A549 (cell line): ENCODE data around the gene BAIAP3. TPM values are rescaled to one million over a fixed set of nuclear protein-coding genes. Genes with fewer than 3 reads are reported as not detected.

Experiments
- ATAC-seq, 2 experiments: fragments of 200-7000 bp in 1 of 2; fragments of >200 bp in 1 of 2; cut with Nextera tagmentation in 1 of 2; cut with Tn5 transposase in 1 of 2; 3 replicates each; pipeline versions ENCODE4 v1.8.0 to v1.9.1; 2018 to 2020; ENCODE audit warnings: mild to moderate bottlenecking in 1 of 2, moderate library complexity in 1 of 2
- CTCF ChIA-PET: fragments of 300-600 bp; sonication (Branson Sonifier 250); formaldehyde crosslinking; extraction: SDS; loops from one replicate; lab custom pipeline; 2021; ENCODE audit warnings: antibody characterized with exemption, inconsistent platforms; lab: Yijun Ruan, JAX
- POLR2A ChIA-PET: fragments of 350-600 bp; formaldehyde crosslinking; extraction: SDS; loops from one replicate; lab custom pipeline; 2021; ENCODE audit warnings: antibody characterized with exemption, inconsistent platforms; lab: Yijun Ruan, JAX
- DNase-seq, 2 experiments: peaks; one replicate each; pipeline versions ENCODE4 v3.0.0 to v3.0.0-alpha.2; 2011 to 2016; ENCODE audit warnings: low read depth in 1 of 2, low spot score in 1 of 2
- FAIRE-seq: peaks from 2 replicates; lab custom pipeline; 2011; peaks lifted over from hg19 to GRCh38; lab: Jason Lieb, UNC
- H3K27ac ChIP-seq, 2 experiments: fragments of >200 bp; sonication (Bioruptor Twin); formaldehyde crosslinking; 3 replicates each; pipeline ENCODE4 v1.5.1; 2016 to 2017
- H3K4me1 ChIP-seq: fragments of >200 bp; sonication (Bioruptor Twin); formaldehyde crosslinking; 3 replicates; pipeline ENCODE4 v1.6.1; 2016
- H3K4me2 ChIP-seq: fragments of >200 bp; sonication (Bioruptor Twin); formaldehyde crosslinking; 3 replicates; pipeline ENCODE4 v1.6.1; 2016
- H3K4me3 ChIP-seq: fragments of >200 bp; sonication (Bioruptor Twin); formaldehyde crosslinking; 3 replicates; pipeline ENCODE4 v1.5.1; 2016
- H3K9me3 ChIP-seq: fragments of >200 bp; sonication (Bioruptor Twin); formaldehyde crosslinking; 3 replicates; pipeline ENCODE4 v1.6.1; 2016
- ATOH8 ChIP-seq: fragments of 250-450 bp; sonication (Bioruptor Pico); IDR thresholded peaks from 2 replicates; pipeline ENCODE4 v1.5.0; 2020; ENCODE audit warnings: low read depth, mild to moderate bottlenecking, moderate library complexity
- BHLHE40 ChIP-seq: IDR thresholded peaks from 2 replicates; pipeline ENCODE4 v1.6.1; 2012; ENCODE audit warnings: low read depth, low read length, inconsistent platforms
- CBX2 ChIP-seq: fragments of 200-600 bp; sonication (generic); IDR thresholded peaks from 2 replicates; pipeline ENCODE4 v1.6.1; 2016; ENCODE audit warnings: low read depth, mild to moderate bottlenecking, borderline replicate concordance
- CBX8 ChIP-seq: fragments of 200-600 bp; sonication (generic); IDR thresholded peaks from 2 replicates; pipeline ENCODE4 v1.6.1; 2016
- CHD4 ChIP-seq: fragments of 200-600 bp; sonication (generic); IDR thresholded peaks from 2 replicates; pipeline ENCODE4 v1.6.1; 2016; ENCODE audit warnings: antibody characterized with exemption, mild to moderate bottlenecking, borderline replicate concordance
- CTCF ChIP-seq: fragments of >200 bp; sonication (Bioruptor Twin); formaldehyde crosslinking; IDR thresholded peaks from 3 replicates; pipeline ENCODE4 v1.5.1; 2016
- E2F6 ChIP-seq: IDR thresholded peaks from 2 replicates; pipeline ENCODE4 v1.6.1; 2012; ENCODE audit warnings: low read depth, borderline replicate concordance
- EP300 ChIP-seq, 2 experiments: fragments of >200 bp; sonication (Bioruptor Twin); formaldehyde crosslinking; IDR thresholded peaks; 2 replicates in 1 of 2; 3 replicates in 1 of 2; pipeline ENCODE4 v1.6.1; 2016 to 2017
- ESRRA ChIP-seq: fragments of 150-350 bp; IDR thresholded peaks from 2 replicates; pipeline ENCODE4 v1.6.1; 2014; ENCODE audit warnings: mild to moderate bottlenecking, low read length, borderline replicate concordance
- HEYL ChIP-seq: fragments of 250-450 bp; sonication (Bioruptor Pico); IDR thresholded peaks from 2 replicates; pipeline ENCODE4 v1.8.0; 2021; ENCODE audit warnings: mild to moderate bottlenecking, moderate library complexity
- HOXB5 ChIP-seq: fragments of 250-450 bp; sonication (Bioruptor Pico); IDR thresholded peaks from 2 replicates; pipeline ENCODE4 v1.5.0; 2020; ENCODE audit warnings: mild to moderate bottlenecking, moderate library complexity
- KDM1A ChIP-seq: fragments of 200-600 bp; sonication (generic); IDR thresholded peaks from 2 replicates; pipeline ENCODE4 v1.6.1; 2016; ENCODE audit warnings: low read depth, mild to moderate bottlenecking
- MAX ChIP-seq: IDR thresholded peaks from 2 replicates; pipeline ENCODE4 v1.6.1; 2012
- MAZ ChIP-seq: fragments of 150-350 bp; IDR thresholded peaks from 2 replicates; pipeline ENCODE4 v1.6.1; 2014; ENCODE audit warnings: antibody characterized with exemption, low read depth, low read length, borderline replicate concordance
- NR3C1 ChIP-seq: fragments of >200 bp; sonication (Bioruptor Twin); formaldehyde crosslinking; IDR thresholded peaks from 3 replicates; pipeline ENCODE4 v1.6.1; 2017
- PBX3 ChIP-seq: IDR thresholded peaks from 2 replicates; pipeline ENCODE4 v1.6.1; 2012
- PHF8 ChIP-seq: fragments of 200-600 bp; sonication (generic); IDR thresholded peaks from 2 replicates; pipeline ENCODE4 v1.6.1; 2016; ENCODE audit warnings: low read depth, mild to moderate bottlenecking, antibody characterized with exemption, moderate library complexity, borderline replicate concordance
- RAD21 ChIP-seq, 2 experiments: fragments of >200 bp in 1 of 2; sonication (Bioruptor Twin) in 1 of 2; formaldehyde crosslinking in 1 of 2; IDR thresholded peaks in 1 of 2; conservative IDR thresholded peaks in 1 of 2; 2 replicates in 1 of 2; 3 replicates in 1 of 2; pipeline ENCODE4 v1.6.1; 2012 to 2018; ENCODE audit warnings: inconsistent platforms in 1 of 2
- RARB ChIP-seq: fragments of 250-450 bp; sonication (Bioruptor Pico); IDR thresholded peaks from 2 replicates; pipeline ENCODE4 v1.8.0; 2021; ENCODE audit warnings: mild to moderate bottlenecking, moderate library complexity
- RCOR1 ChIP-seq: fragments of 150-350 bp; IDR thresholded peaks from 2 replicates; pipeline ENCODE4 v1.6.1; 2014; ENCODE audit warnings: antibody characterized with exemption, low read length, low read depth
- REST ChIP-seq: fragments of 200-600 bp; sonication (generic); IDR thresholded peaks from 2 replicates; pipeline ENCODE4 v1.6.1; 2016; ENCODE audit warnings: antibody characterized with exemption, mild to moderate bottlenecking, moderate library complexity
- RFX5 ChIP-seq: fragments of 450-650 bp; IDR thresholded peaks from 2 replicates; pipeline ENCODE4 v1.7.1; 2014; ENCODE audit warnings: antibody characterized with exemption, mild to moderate bottlenecking, moderate library complexity
- USF2 ChIP-seq: fragments of 450-650 bp; IDR thresholded peaks from 2 replicates; pipeline ENCODE4 v1.6.1; 2014; ENCODE audit warnings: antibody characterized with exemption
- ZC3H11A ChIP-seq: fragments of 450-650 bp; IDR thresholded peaks from 2 replicates; pipeline ENCODE4 v1.6.1; 2014; ENCODE audit warnings: antibody characterized with exemption, mild to moderate bottlenecking
- ZNF302 ChIP-seq: fragments of 250-450 bp; sonication (Bioruptor Pico); IDR thresholded peaks from 2 replicates; pipeline ENCODE4 v1.9.0; 2021; ENCODE audit warnings: inconsistent platforms, mild to moderate bottlenecking, moderate library complexity
- WGBS: methylation state at CpG from one replicate; pipeline ENCODE4 v1.1.6; 2017; ENCODE audit errors: missing lambda C conversion rate; 5-methylcytosine and 5-hydroxymethylcytosine counted together
- polyA plus RNA-seq, 4 experiments: library from polyadenylated mRNA; depleted of rRNA in 3 of 4; stranded (reverse); fragments of >200 nt; fragmentation: RNase III in 1 of 4; extraction: RNeasy Plus Mini Kit Qiagen cat#74134 plus additional on column Dnase treatment in 1 of 4; gene quantifications; 2 replicates in 3 of 4; 3 replicates in 1 of 4; pipeline ENCODE4 v1.2.3, GENCODE V29; 2011 to 2017

The BAIAP3 gene
- polyA plus RNA-seq, 2 of the 4 experiments (the other 2 are of a cell fraction): 0.31 to 0.32 TPM

- ChIA-PET POLR2A (interaction anchor here (0.8 kb wide), 1 partner anchor 39 kb away, joined by 3 read pairs; no protein-coding TSS in a partner anchor), CTCF (interaction anchor here (1.3 kb wide), 1 partner anchor 33 kb away, joined by 6 read pairs; no protein-coding TSS in a partner anchor)
- ATAC-seq (no peak), DNase-seq (no peak), FAIRE-seq (no peak)
- no peak for TF ChIP-seq CHD4
- no peak for TF ChIP-seq MAX
- no peak for TF ChIP-seq HEYL (CRISPR knock-in tag)
- TF ChIP-seq MAZ: no peak
- no peak for TF ChIP-seq KDM1A
- TF ChIP-seq NR3C1: no peak
- no peak for TF ChIP-seq CTCF
- TF ChIP-seq HOXB5 (CRISPR knock-in tag): no peak
- no peak for TF ChIP-seq RCOR1
- TF ChIP-seq PHF8: no peak
- no peak for TF ChIP-seq RAD21 (conservative IDR thresholded peaks at IDR 0.05 in 1 of 2, IDR thresholded peaks at IDR 0.05 in 1 of 2)
- TF ChIP-seq USF2: no peak
- no peak for TF ChIP-seq CBX8
- no peak for TF ChIP-seq ESRRA
- TF ChIP-seq ZC3H11A: no peak
- TF ChIP-seq EP300 (IDR thresholded peaks at IDR 0.05): no peak
- no peak overlapping the region for H3K27ac ChIP-seq
- peaks cover 14% of the 10 kb centered on the region; the same call in 1 of the 3 replicates for H3K4me1 ChIP-seq
- H3K4me3 ChIP-seq: no peak overlapping the region
- H3K9me3 ChIP-seq: no peaks in the 10 kb centered on the region
- no peak overlapping the region for H3K4me2 ChIP-seq
- WGBS: 66% methylated on average over 8 of the region's 12 CpGs
These were observed 27.6 kb upstream of the BAIAP3 start for GRCh38 chr16:1305823-1306222.

- ChIA-PET POLR2A (no interaction called here), CTCF (no interaction called here)
- Histone ChIP-seq H3K4me2 (no peak overlapping the region), H3K27ac (no peak overlapping the region), H3K9me3 (no peaks in the 10 kb centered on the region), H3K4me1 (peaks cover 15% of the 10 kb centered on the region), H3K4me3 (no peak overlapping the region)
- ATAC-seq (no peak), DNase-seq (no peak), FAIRE-seq (no peak)
- no peak for TF ChIP-seq PBX3
- TF ChIP-seq CBX2: no peak
- no peak for TF ChIP-seq ZNF302
- no peak for TF ChIP-seq USF2
- no peak for TF ChIP-seq REST
- TF ChIP-seq HOXB5 (CRISPR knock-in tag): no peak
- no peak for TF ChIP-seq RAD21 (conservative IDR thresholded peaks at IDR 0.05 in 1 of 2, IDR thresholded peaks at IDR 0.05 in 1 of 2)
- no peak for TF ChIP-seq ATOH8 (CRISPR knock-in tag)
- TF ChIP-seq RFX5: no peak
- no peak for TF ChIP-seq RARB (CRISPR knock-in tag)
- no peak for TF ChIP-seq CBX8
- TF ChIP-seq BHLHE40: no peak
- no peak for TF ChIP-seq E2F6
- WGBS: 87% methylated on average over 4 of the region's 4 CpGs
These were observed 27.1 kb upstream of the BAIAP3 start for GRCh38 chr16:1306334-1306733.
